ENCODE data around the gene RPLP2.
A peak's percentile ranks its signal among the peaks of the same experiment; 100 is the strongest.

DNA sequence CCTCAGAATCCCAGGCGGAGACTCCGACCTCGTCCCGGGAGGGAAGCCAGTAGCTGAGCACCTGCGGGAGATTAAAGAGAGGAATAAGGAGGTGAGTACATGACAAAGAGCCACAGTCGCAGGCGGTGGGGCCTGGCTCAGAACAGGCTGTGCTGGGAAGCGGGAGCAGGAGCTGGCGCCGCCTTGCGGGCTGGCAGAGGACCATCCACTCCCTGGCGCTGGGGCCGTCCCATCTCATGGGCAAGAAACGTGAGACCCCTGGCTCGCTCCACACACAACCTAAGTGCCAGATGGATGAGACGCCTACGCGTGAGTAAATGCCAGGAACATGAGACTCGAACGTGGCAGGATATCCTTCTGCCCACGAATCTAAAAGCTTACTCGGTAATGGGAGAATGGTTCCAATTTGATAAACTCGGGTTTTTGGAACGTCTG lies 26.2 kb upstream of the RPLP2 start:
- TF ChIP-seq SPI1 (IDR thresholded peaks at IDR 0.05; ENCODE audit: borderline replicate concordance, low read depth): no peak
- TF ChIP-seq, protein P1, sequence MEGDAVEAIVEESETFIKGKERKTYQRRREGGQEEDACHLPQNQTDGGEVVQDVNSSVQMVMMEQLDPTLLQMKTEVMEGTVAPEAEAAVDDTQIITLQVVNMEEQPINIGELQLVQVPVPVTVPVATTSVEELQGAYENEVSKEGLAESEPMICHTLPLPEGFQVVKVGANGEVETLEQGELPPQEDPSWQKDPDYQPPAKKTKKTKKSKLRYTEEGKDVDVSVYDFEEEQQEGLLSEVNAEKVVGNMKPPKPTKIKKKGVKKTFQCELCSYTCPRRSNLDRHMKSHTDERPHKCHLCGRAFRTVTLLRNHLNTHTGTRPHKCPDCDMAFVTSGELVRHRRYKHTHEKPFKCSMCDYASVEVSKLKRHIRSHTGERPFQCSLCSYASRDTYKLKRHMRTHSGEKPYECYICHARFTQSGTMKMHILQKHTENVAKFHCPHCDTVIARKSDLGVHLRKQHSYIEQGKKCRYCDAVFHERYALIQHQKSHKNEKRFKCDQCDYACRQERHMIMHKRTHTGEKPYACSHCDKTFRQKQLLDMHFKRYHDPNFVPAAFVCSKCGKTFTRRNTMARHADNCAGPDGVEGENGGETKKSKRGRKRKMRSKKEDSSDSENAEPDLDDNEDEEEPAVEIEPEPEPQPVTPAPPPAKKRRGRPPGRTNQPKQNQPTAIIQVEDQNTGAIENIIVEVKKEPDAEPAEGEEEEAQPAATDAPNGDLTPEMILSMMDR (IDR thresholded peaks at IDR 0.05; ENCODE audit: insufficient read depth, low read length): peak; percentile 29

All from HL-60 (cell line).